K562 (cell line): ENCODE results near the gene SCAP. TPM values are rescaled to one million over a fixed set of nuclear protein-coding genes. Genes with fewer than 3 reads are reported as not detected.
A peak's percentile ranks its signal among the peaks of the same experiment; 100 is the strongest.

ENCODE experiments used
- ATAC-seq: fragments of 200-7000 bp; cut with Tn5 transposase; 3 replicates; pipeline ENCODE4 v1.9.1; 2020; ENCODE audit warnings: moderate library complexity
- Bru-seq: library from RNA; stranded (reverse); fragments of 400-500 nt; gene quantifications from one replicate; lab custom pipeline; 2021; lab: Mats Ljungman, UMichigan
- BruChase-seq, 2 experiments: library from RNA; stranded (reverse); fragments of 400-500 nt; gene quantifications; one replicate each; lab custom pipeline; 2021; lab: Mats Ljungman, UMichigan
- BruUV-seq: library from RNA; stranded (reverse); fragments of 400-500 nt; replicated peaks from 2 replicates; lab custom pipeline; 2021; lab: Mats Ljungman, UMichigan
- CTCF ChIA-PET: fragments of 300-600 bp; formaldehyde crosslinking; extraction: SDS; loops from one replicate; lab custom pipeline; 2021; ENCODE audit warnings: low intra/inter-chr PET ratio; lab: Yijun Ruan, JAX
- POLR2A ChIA-PET: fragments of 300-600, 350-650 bp; sonication (Branson Sonifier 250); formaldehyde crosslinking; extraction: SDS; loops from one replicate; lab custom pipeline; 2021; ENCODE audit warnings: antibody characterized with exemption, inconsistent platforms; lab: Yijun Ruan, JAX
- DNase-seq, 4 experiments: peaks; one replicate each; pipeline versions ENCODE4 v3.0.0 to v3.0.0-alpha.2; 2011 to 2018; ENCODE audit warnings: low spot score in 3 of 4, mixed read lengths in 3 of 4; ENCODE audit errors: extremely low read depth in 1 of 4
- FAIRE-seq: peaks from 2 replicates; lab custom pipeline; 2011; peaks lifted over from hg19 to GRCh38; lab: Jason Lieb, UNC
- H2AFZ ChIP-seq: 2 replicates; pipeline ENCODE4 v1.6.0; 2011; ENCODE audit warnings: low read depth, low read length, control low read depth, inconsistent platforms
- H3K27ac ChIP-seq: fragments of 200-600 bp; 3 replicates; pipeline ENCODE4 v1.8.0; 2011; ENCODE audit warnings: low read depth, mild to moderate bottlenecking, control low read depth, inconsistent platforms, low read length, moderate library complexity, mixed read lengths; ENCODE audit errors: extremely low read depth
- H3K27me3 ChIP-seq, 2 experiments: fragments of 300-600 bp in 1 of 2; 2 replicates in 1 of 2; 3 replicates in 1 of 2; pipeline versions ENCODE4 v1.6.0 to v1.8.0; 2011; ENCODE audit warnings: inconsistent platforms in 2 of 2, low read length in 2 of 2, mild to moderate bottlenecking in 1 of 2, mixed read lengths in 1 of 2, moderate library complexity in 1 of 2; ENCODE audit not compliant: control insufficient read depth in 2 of 2, insufficient read depth in 2 of 2
- H3K36me3 ChIP-seq: fragments of 300-600 bp; 3 replicates; pipeline ENCODE4 v1.8.0; 2011; ENCODE audit warnings: mild to moderate bottlenecking, low read length, inconsistent platforms; ENCODE audit not compliant: control insufficient read depth, insufficient read depth
- H3K4me1 ChIP-seq, 2 experiments: fragments of 200-600 bp in 1 of 2; replicated peaks in 1 of 2; 2 replicates in 1 of 2; 3 replicates in 1 of 2; pipeline versions ENCODE4 v1.5.1 to v1.8.0; 2011; ENCODE audit warnings: inconsistent platforms in 2 of 2, low read length in 2 of 2, mild to moderate bottlenecking in 1 of 2, mixed read lengths in 1 of 2, moderate library complexity in 1 of 2; ENCODE audit not compliant: control insufficient read depth in 2 of 2, insufficient read depth in 2 of 2
- H3K4me2 ChIP-seq: 2 replicates; pipeline ENCODE4 v1.6.1; 2011; ENCODE audit warnings: low read length, control low read depth, inconsistent platforms, mixed read lengths; ENCODE audit not compliant: insufficient read depth
- H3K4me3 ChIP-seq: fragments of 200-600 bp; sonication (generic), shearing (Covaris generic); 2 replicates; pipeline ENCODE4 v1.5.1; 2016; ENCODE audit warnings: control low read depth, inconsistent platforms
- H3K79me2 ChIP-seq: fragments of 200-600 bp; 3 replicates; pipeline ENCODE4 v1.8.0; 2011; ENCODE audit warnings: low read length, inconsistent platforms; ENCODE audit not compliant: control insufficient read depth, insufficient read depth
- H3K9ac ChIP-seq, 2 experiments: 2 replicates each; pipeline versions ENCODE4 v1.6.0 to v1.6.1; 2011; ENCODE audit warnings: low read depth in 2 of 2, low read length in 2 of 2, control low read depth in 1 of 2, inconsistent platforms in 1 of 2, mild to moderate bottlenecking in 1 of 2, mixed read lengths in 1 of 2; ENCODE audit not compliant: insufficient read depth in 1 of 2
- H3K9me1 ChIP-seq: one replicate; pipeline ENCODE4 v1.6.0; 2011; ENCODE audit warnings: inconsistent platforms, mild to moderate bottlenecking, low read length, moderate library complexity; ENCODE audit not compliant: control insufficient read depth, insufficient read depth
- H3K9me3 ChIP-seq: replicated peaks from 2 replicates; pipeline ENCODE4 v1.5.1; 2011; ENCODE audit warnings: low read depth, low read length, inconsistent platforms; ENCODE audit not compliant: control insufficient read depth, insufficient read depth
- H4K20me1 ChIP-seq: replicated peaks from 2 replicates; pipeline ENCODE4 v1.6.1; 2011; ENCODE audit warnings: low read length, inconsistent platforms, mixed read lengths; ENCODE audit not compliant: control insufficient read depth, insufficient read depth
- ESRRA ChIP-seq: fragments of 450-650 bp; IDR thresholded peaks from 2 replicates; pipeline ENCODE4 v1.6.1; 2014; ENCODE audit warnings: low read depth, mild to moderate bottlenecking, moderate library complexity, borderline replicate concordance
- KAT7 ChIP-seq: sonication (generic); formaldehyde crosslinking; IDR thresholded peaks from 2 replicates; pipeline ENCODE4 v1.8.0; 2022; ENCODE audit warnings: missing genetic modification reagents, mild to moderate bottlenecking, borderline replicate concordance
- MCM3 ChIP-seq: fragments of 450-650 bp; IDR thresholded peaks from 2 replicates; pipeline ENCODE4 v1.6.1; 2016
- MXI1 ChIP-seq: IDR thresholded peaks from 2 replicates; pipeline ENCODE4 v1.6.1; 2011; ENCODE audit warnings: low read depth, mild to moderate bottlenecking, improper control_type of control experiment, low read length
- SNRNP70 ChIP-seq: fragments of 200-400 bp; formaldehyde crosslinking; optimal IDR thresholded peaks from 2 replicates; pipeline ENCODE3; 2017; ENCODE audit warnings: low read depth, low read length
- THAP12 ChIP-seq: fragments of 250-450 bp; sonication (Bioruptor Pico); IDR thresholded peaks from 2 replicates; pipeline ENCODE4 v1.9.0; 2021; ENCODE audit warnings: mild to moderate bottlenecking, inconsistent platforms
- THRA ChIP-seq: fragments of 450-650 bp; IDR thresholded peaks from 2 replicates; pipeline ENCODE4 v1.6.1; 2017; ENCODE audit warnings: mild to moderate bottlenecking, moderate library complexity
- TSC22D4 ChIP-seq: fragments of 450-650 bp; IDR thresholded peaks from 2 replicates; pipeline ENCODE4 v1.6.1; 2016; ENCODE audit warnings: missing genetic modification characterization, missing biosample characterization, control low read depth
- ZKSCAN3 ChIP-seq: fragments of 250-450 bp; sonication (Bioruptor Pico); IDR thresholded peaks from 2 replicates; pipeline ENCODE4 v1.4.0; 2020
- WGBS: fragments of 100-300 bp; shearing (Covaris generic); methylation state at CpG from one replicate; pipeline ENCODE4 v1.1.6; 2016; ENCODE audit warnings: low coverage, mixed read lengths; ENCODE audit not compliant: insufficient coverage; ENCODE audit errors: missing lambda C conversion rate; 5-methylcytosine and 5-hydroxymethylcytosine counted together
- in situ Hi-C: fragments of 300-500 bp; cut with MboI; formaldehyde crosslinking; loops from 4 replicates; pipeline ENCODE4 v1.15.0; 2018; ENCODE audit warnings: inconsistent platforms, mixed read lengths
- intact Hi-C: fragments of 100-400 bp; cut with micrococcal nuclease; formaldehyde crosslinking; loops from 2 replicates; pipeline ENCODE4 v1.14.2; 2022
- long read RNA-seq, 3 experiments: library from polyadenylated mRNA in 2 of 3; library from RNA in 1 of 3; unstranded in 2 of 3; stranded (forward) in 1 of 3; transcript quantifications; one replicate each; pipeline ENCODE4 v2.0.0, GENCODE V29; 2019 to 2022
- polyA minus RNA-seq, 3 experiments: library from RNA; depleted of rRNA, polyadenylated mRNA; stranded (reverse); fragments of >200 nt; gene quantifications; 2 replicates each; pipeline ENCODE4 v1.2.3, GENCODE V29; 2011
- polyA plus RNA-seq, 8 experiments: library from polyadenylated mRNA; depleted of rRNA in 4 of 8; stranded (reverse) in 5 of 8; unstranded in 3 of 8; fragments of >200 nt; fragmentation: Nextera tagmentation in 2 of 8; fragmentation: Illumina TruSeq in 1 of 8; extraction: Ambion mirVana in 2 of 8; extraction: Trizol in 1 of 8; gene quantifications; 2 replicates each; pipeline versions ENCODE4 v1.2.1 to v1.2.3, GENCODE V29; 2011 to 2014; ENCODE audit warnings: inconsistent platforms in 1 of 8, missing spikeins in 1 of 8
- total RNA-seq, 7 experiments: library from RNA; depleted of rRNA in 6 of 7; stranded (reverse); fragments of >200 nt in 6 of 7; fragmentation: Illumina TruSeq in 2 of 7; extraction: Trizol in 2 of 7; gene quantifications; 2 replicates each; pipeline versions ENCODE4 v1.2.1 to v1.2.3, GENCODE V29; 2011 to 2021; ENCODE audit warnings: low replicate concordance in 1 of 7

SCAP gene
- 248 and 515 TPM in 2 replicates for total RNA-seq (2011; cell fraction: chromatin; rRNA removed; ENCODE audit: low replicate concordance)
- 301 and 313 TPM in 2 replicates for total RNA-seq (2011; cell fraction: nucleolus; rRNA removed)
- 253 and 254 TPM in 2 replicates for total RNA-seq (2011; cell fraction: nucleoplasm; rRNA removed)
- total RNA-seq (2014; rRNA removed) (60.7 and 87.6 TPM in 2 replicates), total RNA-seq (2014; rRNA removed; fragmentation: Illumina TruSeq; extraction: Trizol) (29.7 and 37.8 TPM in 2 replicates), total RNA-seq (2015; rRNA removed; fragmentation: Illumina TruSeq; extraction: Trizol) (34.6 and 36.5 TPM in 2 replicates), total RNA-seq (2021) (97.1 and 104 TPM in 2 replicates), polyA plus RNA-seq (2011; rRNA removed) (31.3 and 55.8 TPM in 2 replicates), polyA plus RNA-seq (2014; fragmentation: Illumina TruSeq; extraction: Trizol) (48.2 and 61.1 TPM in 2 replicates), polyA plus RNA-seq (2014; fragmentation: Nextera tagmentation; extraction: Ambion mirVana) (1 to 10 TPM; 2.6 to 3.2 TPM), polyA plus RNA-seq (2014; rRNA removed) (43.7 and 47.9 TPM in 2 replicates), polyA minus RNA-seq (2011; rRNA and poly(A)+ RNA removed) (74.0 and 80.8 TPM in 2 replicates), Bru-seq, nascent RNA (percentile 78 among the genes with signal in this experiment), BruChase-seq, experiment 1, labeled RNA remaining after a 2-hour chase (percentile 79 among the genes with signal in this experiment), BruChase-seq, experiment 2, labeled RNA remaining after a 6-hour chase (percentile 78 among the genes with signal in this experiment)
- polyA plus RNA-seq (2011; cell fraction: cytosol; rRNA removed): 39.6 and 62.6 TPM in 2 replicates
- polyA plus RNA-seq (2011; cell fraction: nucleus; rRNA removed): 124 and 159 TPM in 2 replicates
- 68.9 and 85.0 TPM in 2 replicates for polyA plus RNA-seq (2012)
- polyA minus RNA-seq (2011; cell fraction: cytosol; rRNA and poly(A)+ RNA removed): 83.2 and 91.7 TPM in 2 replicates
- polyA minus RNA-seq (2011; cell fraction: nucleus; rRNA and poly(A)+ RNA removed): 53.2 and 90.0 TPM in 2 replicates
- long read RNA-seq, experiment 1, full-length matches to known transcripts: 12 of 552 reads
- long read RNA-seq, experiment 1, partial matches to known transcripts: 410 of 552 reads
- long read RNA-seq, experiment 1, other reads (novel, unspliced or antisense): 130 of 552 reads
- long read RNA-seq, experiment 2, full-length matches to known transcripts: 7 of 116 reads
- long read RNA-seq, experiment 2, partial matches to known transcripts: 56 of 116 reads
- long read RNA-seq, experiment 2, other reads (novel, unspliced or antisense): 53 of 116 reads
- long read RNA-seq, experiment 3, partial matches to known transcripts: 6 of 12 reads
- long read RNA-seq, experiment 3, other reads (novel, unspliced or antisense): 5 of 12 reads

GRCh38 chr3:47475570-47476329, at the start of gene SCAP:
Gene SCAP, minus strand, starts transcription at chr3:47475941. Its CDS starts 32,948 bp downstream, at chr3:47442993.
- DNase-seq: peak; percentile 95 to 98 (median 96)
- CTCF ChIA-PET: interaction anchor here (0.6 to 1.1 kb wide), 3 partner anchors 36 to 308 kb away, joined by 3 to 5 read pairs (median 3); no protein-coding TSS in a partner anchor
- peak within 1 kb of the TSS; percentile 86 to 96 for H3K9ac ChIP-seq
- no peaks in the 10 kb centered on the region for H3K9me3 ChIP-seq
- WGBS: 2% methylated on average over 67 of the region's 88 CpGs
- H3K4me1 ChIP-seq: peaks cover 29 to 50% of the 10 kb centered on the region in 2 experiments
- FAIRE-seq: peak; percentile 49
- peak; percentile 82 for ATAC-seq
- no peaks in the 10 kb centered on the region for H3K27me3 ChIP-seq
- H3K27ac ChIP-seq: peak within 1 kb of the TSS; percentile 86
- peaks cover 7% of the 10 kb centered on the region for H4K20me1 ChIP-seq
- no peaks in the 10 kb centered on the region for H3K9me1 ChIP-seq
- POLR2A ChIA-PET: interaction anchor here (0.6 to 3.2 kb wide), 17 partner anchors 8 to 224 kb away, joined by 3 to 12 read pairs (median 3); no protein-coding TSS in a partner anchor
- peak within 1 kb of the TSS; percentile 88 for H3K4me2 ChIP-seq
- intact Hi-C loops (loop anchor here (1.0 kb wide), 2 partner anchors 35 to 54 kb away; no protein-coding TSS in a partner anchor), in situ Hi-C loops (no loop called here)
- peak within 1 kb of the TSS; percentile 91 for H3K4me3 ChIP-seq
- BruUV-seq: no TSS peak
- peak within 1 kb of the TSS; percentile 98 for H2AFZ ChIP-seq
- H3K36me3 ChIP-seq: peaks cover 9% of the 10 kb centered on the region; the same call in 2 of the 3 replicates
- peaks cover 56% of the 10 kb centered on the region for H3K79me2 ChIP-seq
- TF ChIP-seq ESRRA (peak; percentile 97), SNRNP70 (no peak), THRA (no peak), ZKSCAN3 (CRISPR knock-in tag) (no peak), TSC22D4 (no peak), KAT7 (peak; percentile 50; the same call in 1 of the 2 replicates), THAP12 (CRISPR knock-in tag) (peak; percentile 88), MXI1 (no peak; the same call in 1 of the 2 replicates), MCM3 (no peak)
